K562 (cell line): Measurements from ENCODE around the gene BCL10. TPM values are rescaled to one million over a fixed set of nuclear protein-coding genes. Genes with fewer than 3 reads are reported as not detected.

Experiments used
- CEBPB ChIP-seq: fragments of 450-650 bp; IDR thresholded peaks from 2 replicates; pipeline ENCODE4 v1.6.1; 2016; ENCODE audit warnings: missing genetic modification characterization, missing compliant biosample characterization
- CREB1 ChIP-seq, 2 experiments: sonication (generic) in 1 of 2; formaldehyde crosslinking in 1 of 2; IDR thresholded peaks; 2 replicates each; pipeline versions ENCODE4 v1.6.1 to v1.8.0; 2012 to 2022; ENCODE audit warnings: inconsistent platforms in 1 of 2, mild to moderate bottlenecking in 1 of 2, missing genetic modification reagents in 1 of 2, moderate library complexity in 1 of 2
- EHMT2 ChIP-seq: fragments of 450-650 bp; IDR thresholded peaks from 2 replicates; pipeline ENCODE4 v1.6.1; 2018; ENCODE audit warnings: antibody characterized with exemption
- ETV6 ChIP-seq, 3 experiments: fragments of 150-350 bp in 1 of 3; sonication (generic) in 1 of 3; formaldehyde crosslinking in 1 of 3; IDR thresholded peaks; 2 replicates each; pipeline versions ENCODE4 v1.6.1 to v1.8.0; 2014 to 2022; ENCODE audit warnings: borderline replicate concordance in 2 of 3, low read depth in 2 of 3, antibody characterized with exemption in 1 of 3, low read length in 1 of 3, mild to moderate bottlenecking in 1 of 3, missing genetic modification reagents in 1 of 3
- HDAC2 ChIP-seq: fragments of 450-650 bp; IDR thresholded peaks from 2 replicates; pipeline ENCODE4 v1.6.1; 2016; ENCODE audit warnings: mild to moderate bottlenecking
- HNRNPLL ChIP-seq: fragments of 200-400 bp; formaldehyde crosslinking; IDR thresholded peaks from 2 replicates; pipeline ENCODE4 v1.6.1; 2017; ENCODE audit warnings: low read length, low read depth, mild to moderate bottlenecking; ENCODE audit not compliant: poor library complexity, severe bottlenecking
- NR2F6 ChIP-seq: fragments of 450-650 bp; formaldehyde crosslinking; IDR thresholded peaks from 2 replicates; pipeline ENCODE4 v1.4.0; 2020; ENCODE audit warnings: mild to moderate bottlenecking
- TCF7L2 ChIP-seq: fragments of 150-350 bp; IDR thresholded peaks from 2 replicates; pipeline ENCODE4 v1.6.1; 2016; ENCODE audit warnings: low read depth, mild to moderate bottlenecking, low read length, moderate library complexity
- polyA plus RNA-seq, 8 experiments: library from polyadenylated mRNA; depleted of rRNA in 4 of 8; stranded (reverse) in 5 of 8; unstranded in 3 of 8; fragments of >200 nt; fragmentation: Nextera tagmentation in 2 of 8; fragmentation: Illumina TruSeq in 1 of 8; extraction: Ambion mirVana in 2 of 8; extraction: Trizol in 1 of 8; gene quantifications; 2 replicates each; pipeline versions ENCODE4 v1.2.1 to v1.2.3, GENCODE V29; 2011 to 2014; ENCODE audit warnings: inconsistent platforms in 1 of 8, missing spikeins in 1 of 8
- total RNA-seq, 7 experiments: library from RNA; depleted of rRNA in 6 of 7; stranded (reverse); fragments of >200 nt in 6 of 7; fragmentation: Illumina TruSeq in 2 of 7; extraction: Trizol in 2 of 7; gene quantifications; 2 replicates each; pipeline versions ENCODE4 v1.2.1 to v1.2.3, GENCODE V29; 2011 to 2021; ENCODE audit warnings: low replicate concordance in 1 of 7
- TF ChIP-seq, protein P1 (sequence below): fragments of 200-600 bp; sonication (generic); IDR thresholded peaks from one replicate; pipeline ENCODE4 v1.6.1; 2012; ENCODE audit warnings: mild to moderate bottlenecking, low read depth, low read length, inconsistent platforms
- TF ChIP-seq, protein P2 (sequence below): sonication (generic); formaldehyde crosslinking; IDR thresholded peaks from 2 replicates; pipeline ENCODE4 v1.8.0; 2022; ENCODE audit warnings: mild to moderate bottlenecking, low read depth, missing genetic modification reagents
- TF ChIP-seq, protein P3 (sequence below): fragments of 450-650 bp; IDR thresholded peaks from 2 replicates; pipeline ENCODE4 v1.6.1; 2016; ENCODE audit warnings: borderline replicate concordance

BCL10 gene
- total and polyA plus RNA-seq, 9 of the 15 experiments (the other 6 are each of a cell fraction or from before 2014, with no cell fraction given), result 8.0 to 19.4 (median 12.3) TPM

DNA sequence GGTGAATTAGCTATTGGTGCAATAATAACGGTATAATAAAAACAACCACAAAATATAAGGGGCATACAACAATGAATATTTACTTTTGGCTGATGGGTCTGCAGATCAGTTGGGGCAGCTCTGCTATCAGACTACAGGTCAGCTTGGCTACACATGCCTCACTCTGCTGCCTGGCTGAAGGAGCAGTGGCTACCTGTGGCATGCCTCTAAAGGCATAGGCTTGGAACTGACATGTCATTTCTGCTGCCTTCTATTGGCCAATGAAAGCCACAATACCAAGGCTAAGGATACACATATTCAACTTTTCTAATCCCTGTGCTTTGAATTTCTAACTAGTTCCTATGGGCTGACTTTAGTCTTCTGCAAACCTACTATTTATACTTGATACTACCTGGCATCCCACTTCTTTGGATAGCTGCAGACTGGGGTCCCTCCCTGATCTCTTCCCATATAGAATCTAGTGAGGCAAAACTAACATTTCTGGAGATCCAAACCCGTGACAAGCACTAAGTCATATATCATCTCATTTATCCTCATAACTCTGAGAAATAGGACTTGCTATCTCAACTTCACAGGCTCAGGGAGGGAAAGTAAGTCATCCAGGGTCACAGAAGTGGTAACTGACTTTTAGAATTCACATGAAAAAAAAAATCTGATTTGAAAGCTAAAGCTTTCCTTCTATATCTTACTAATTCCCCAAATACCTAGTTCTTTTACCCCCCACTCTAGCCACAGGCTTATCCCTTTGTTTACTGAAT is 56.4 kb downstream of the BCL10 start (continued):
- TF ChIP-seq, protein P1, sequence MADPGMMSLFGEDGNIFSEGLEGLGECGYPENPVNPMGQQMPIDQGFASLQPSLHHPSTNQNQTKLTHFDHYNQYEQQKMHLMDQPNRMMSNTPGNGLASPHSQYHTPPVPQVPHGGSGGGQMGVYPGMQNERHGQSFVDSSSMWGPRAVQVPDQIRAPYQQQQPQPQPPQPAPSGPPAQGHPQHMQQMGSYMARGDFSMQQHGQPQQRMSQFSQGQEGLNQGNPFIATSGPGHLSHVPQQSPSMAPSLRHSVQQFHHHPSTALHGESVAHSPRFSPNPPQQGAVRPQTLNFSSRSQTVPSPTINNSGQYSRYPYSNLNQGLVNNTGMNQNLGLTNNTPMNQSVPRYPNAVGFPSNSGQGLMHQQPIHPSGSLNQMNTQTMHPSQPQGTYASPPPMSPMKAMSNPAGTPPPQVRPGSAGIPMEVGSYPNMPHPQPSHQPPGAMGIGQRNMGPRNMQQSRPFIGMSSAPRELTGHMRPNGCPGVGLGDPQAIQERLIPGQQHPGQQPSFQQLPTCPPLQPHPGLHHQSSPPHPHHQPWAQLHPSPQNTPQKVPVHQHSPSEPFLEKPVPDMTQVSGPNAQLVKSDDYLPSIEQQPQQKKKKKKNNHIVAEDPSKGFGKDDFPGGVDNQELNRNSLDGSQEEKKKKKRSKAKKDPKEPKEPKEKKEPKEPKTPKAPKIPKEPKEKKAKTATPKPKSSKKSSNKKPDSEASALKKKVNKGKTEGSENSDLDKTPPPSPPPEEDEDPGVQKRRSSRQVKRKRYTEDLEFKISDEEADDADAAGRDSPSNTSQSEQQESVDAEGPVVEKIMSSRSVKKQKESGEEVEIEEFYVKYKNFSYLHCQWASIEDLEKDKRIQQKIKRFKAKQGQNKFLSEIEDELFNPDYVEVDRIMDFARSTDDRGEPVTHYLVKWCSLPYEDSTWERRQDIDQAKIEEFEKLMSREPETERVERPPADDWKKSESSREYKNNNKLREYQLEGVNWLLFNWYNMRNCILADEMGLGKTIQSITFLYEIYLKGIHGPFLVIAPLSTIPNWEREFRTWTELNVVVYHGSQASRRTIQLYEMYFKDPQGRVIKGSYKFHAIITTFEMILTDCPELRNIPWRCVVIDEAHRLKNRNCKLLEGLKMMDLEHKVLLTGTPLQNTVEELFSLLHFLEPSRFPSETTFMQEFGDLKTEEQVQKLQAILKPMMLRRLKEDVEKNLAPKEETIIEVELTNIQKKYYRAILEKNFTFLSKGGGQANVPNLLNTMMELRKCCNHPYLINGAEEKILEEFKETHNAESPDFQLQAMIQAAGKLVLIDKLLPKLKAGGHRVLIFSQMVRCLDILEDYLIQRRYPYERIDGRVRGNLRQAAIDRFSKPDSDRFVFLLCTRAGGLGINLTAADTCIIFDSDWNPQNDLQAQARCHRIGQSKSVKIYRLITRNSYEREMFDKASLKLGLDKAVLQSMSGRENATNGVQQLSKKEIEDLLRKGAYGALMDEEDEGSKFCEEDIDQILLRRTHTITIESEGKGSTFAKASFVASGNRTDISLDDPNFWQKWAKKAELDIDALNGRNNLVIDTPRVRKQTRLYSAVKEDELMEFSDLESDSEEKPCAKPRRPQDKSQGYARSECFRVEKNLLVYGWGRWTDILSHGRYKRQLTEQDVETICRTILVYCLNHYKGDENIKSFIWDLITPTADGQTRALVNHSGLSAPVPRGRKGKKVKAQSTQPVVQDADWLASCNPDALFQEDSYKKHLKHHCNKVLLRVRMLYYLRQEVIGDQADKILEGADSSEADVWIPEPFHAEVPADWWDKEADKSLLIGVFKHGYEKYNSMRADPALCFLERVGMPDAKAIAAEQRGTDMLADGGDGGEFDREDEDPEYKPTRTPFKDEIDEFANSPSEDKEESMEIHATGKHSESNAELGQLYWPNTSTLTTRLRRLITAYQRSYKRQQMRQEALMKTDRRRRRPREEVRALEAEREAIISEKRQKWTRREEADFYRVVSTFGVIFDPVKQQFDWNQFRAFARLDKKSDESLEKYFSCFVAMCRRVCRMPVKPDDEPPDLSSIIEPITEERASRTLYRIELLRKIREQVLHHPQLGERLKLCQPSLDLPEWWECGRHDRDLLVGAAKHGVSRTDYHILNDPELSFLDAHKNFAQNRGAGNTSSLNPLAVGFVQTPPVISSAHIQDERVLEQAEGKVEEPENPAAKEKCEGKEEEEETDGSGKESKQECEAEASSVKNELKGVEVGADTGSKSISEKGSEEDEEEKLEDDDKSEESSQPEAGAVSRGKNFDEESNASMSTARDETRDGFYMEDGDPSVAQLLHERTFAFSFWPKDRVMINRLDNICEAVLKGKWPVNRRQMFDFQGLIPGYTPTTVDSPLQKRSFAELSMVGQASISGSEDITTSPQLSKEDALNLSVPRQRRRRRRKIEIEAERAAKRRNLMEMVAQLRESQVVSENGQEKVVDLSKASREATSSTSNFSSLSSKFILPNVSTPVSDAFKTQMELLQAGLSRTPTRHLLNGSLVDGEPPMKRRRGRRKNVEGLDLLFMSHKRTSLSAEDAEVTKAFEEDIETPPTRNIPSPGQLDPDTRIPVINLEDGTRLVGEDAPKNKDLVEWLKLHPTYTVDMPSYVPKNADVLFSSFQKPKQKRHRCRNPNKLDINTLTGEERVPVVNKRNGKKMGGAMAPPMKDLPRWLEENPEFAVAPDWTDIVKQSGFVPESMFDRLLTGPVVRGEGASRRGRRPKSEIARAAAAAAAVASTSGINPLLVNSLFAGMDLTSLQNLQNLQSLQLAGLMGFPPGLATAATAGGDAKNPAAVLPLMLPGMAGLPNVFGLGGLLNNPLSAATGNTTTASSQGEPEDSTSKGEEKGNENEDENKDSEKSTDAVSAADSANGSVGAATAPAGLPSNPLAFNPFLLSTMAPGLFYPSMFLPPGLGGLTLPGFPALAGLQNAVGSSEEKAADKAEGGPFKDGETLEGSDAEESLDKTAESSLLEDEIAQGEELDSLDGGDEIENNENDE, result no peak
- TF ChIP-seq CEBPB (no peak), CREB1 (IDR thresholded peaks at IDR 0.05) (no peak), CREB1 (CRISPR knock-in tag; IDR thresholded peaks at IDR 0.05) (no peak), TCF7L2 (no peak), ETV6 (IDR thresholded peaks at IDR 0.05; ENCODE audit: borderline replicate concordance in 1 of 2, low read depth in 2 of 2, low read length in 1 of 2) (no peak), ETV6 (CRISPR knock-in tag; IDR thresholded peaks at IDR 0.05; ENCODE audit: borderline replicate concordance) (no peak), HDAC2 (0 out of 2 replicates have a peak, but pooled peaks have one; percentile 18), HNRNPLL (no peak), EHMT2 (no peak), NR2F6 (CRISPR knock-in tag) (no peak)
- TF ChIP-seq, protein P2, sequence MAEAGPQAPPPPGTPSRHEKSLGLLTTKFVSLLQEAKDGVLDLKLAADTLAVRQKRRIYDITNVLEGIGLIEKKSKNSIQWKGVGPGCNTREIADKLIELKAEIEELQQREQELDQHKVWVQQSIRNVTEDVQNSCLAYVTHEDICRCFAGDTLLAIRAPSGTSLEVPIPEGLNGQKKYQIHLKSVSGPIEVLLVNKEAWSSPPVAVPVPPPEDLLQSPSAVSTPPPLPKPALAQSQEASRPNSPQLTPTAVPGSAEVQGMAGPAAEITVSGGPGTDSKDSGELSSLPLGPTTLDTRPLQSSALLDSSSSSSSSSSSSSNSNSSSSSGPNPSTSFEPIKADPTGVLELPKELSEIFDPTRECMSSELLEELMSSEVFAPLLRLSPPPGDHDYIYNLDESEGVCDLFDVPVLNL (CRISPR knock-in tag), result no peak
- TF ChIP-seq, protein P3, sequence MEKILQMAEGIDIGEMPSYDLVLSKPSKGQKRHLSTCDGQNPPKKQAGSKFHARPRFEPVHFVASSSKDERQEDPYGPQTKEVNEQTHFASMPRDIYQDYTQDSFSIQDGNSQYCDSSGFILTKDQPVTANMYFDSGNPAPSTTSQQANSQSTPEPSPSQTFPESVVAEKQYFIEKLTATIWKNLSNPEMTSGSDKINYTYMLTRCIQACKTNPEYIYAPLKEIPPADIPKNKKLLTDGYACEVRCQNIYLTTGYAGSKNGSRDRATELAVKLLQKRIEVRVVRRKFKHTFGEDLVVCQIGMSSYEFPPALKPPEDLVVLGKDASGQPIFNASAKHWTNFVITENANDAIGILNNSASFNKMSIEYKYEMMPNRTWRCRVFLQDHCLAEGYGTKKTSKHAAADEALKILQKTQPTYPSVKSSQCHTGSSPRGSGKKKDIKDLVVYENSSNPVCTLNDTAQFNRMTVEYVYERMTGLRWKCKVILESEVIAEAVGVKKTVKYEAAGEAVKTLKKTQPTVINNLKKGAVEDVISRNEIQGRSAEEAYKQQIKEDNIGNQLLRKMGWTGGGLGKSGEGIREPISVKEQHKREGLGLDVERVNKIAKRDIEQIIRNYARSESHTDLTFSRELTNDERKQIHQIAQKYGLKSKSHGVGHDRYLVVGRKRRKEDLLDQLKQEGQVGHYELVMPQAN, result no peak
